ENCODE data around the gene ALKBH2.
A peak's percentile ranks its signal among the peaks of the same experiment; 100 is the strongest.

ALKBH2 gene

GRCh38 chr12:109114644-109115043 lies 21.4 kb upstream of the ALKBH2 start:
- no peak for DNase-seq (ENCODE audit: low read depth, low spot score)

GRCh38 chr12:109113661-109114321 lies 20.5 kb upstream of the ALKBH2 start:
- DNase-seq (ENCODE audit: low read depth, low spot score): no peak

GRCh38 chr12:109112720-109113465 lies 19.6 kb upstream of the ALKBH2 start:
- no peak for DNase-seq (ENCODE audit: low read depth, low spot score)

- DNase-seq (ENCODE audit: low read depth, low spot score): peak; percentile 25
Measured at GRCh38 chr12:109110988-109111495, 17.8 kb upstream of the ALKBH2 start.

- DNase-seq (ENCODE audit: low read depth, low spot score): no peak
Measured at GRCh38 chr12:109109746-109110350, 16.6 kb upstream of the ALKBH2 start.

GRCh38 chr12:109105176-109105575 lies 11.9 kb upstream of the ALKBH2 start:
- no peak for DNase-seq (ENCODE audit: low read depth, low spot score)

- DNase-seq (ENCODE audit: low read depth, low spot score): no peak
Measured at GRCh38 chr12:109102491-109102890, 9.2 kb upstream of the ALKBH2 start.

- no peak for DNase-seq (ENCODE audit: low read depth, low spot score)
Measured at GRCh38 chr12:109100741-109101140, 7.5 kb upstream of the ALKBH2 start.

- DNase-seq (ENCODE audit: low read depth, low spot score): no peak
Measured at GRCh38 chr12:109099431-109100020, 6.3 kb upstream of the ALKBH2 start.

- DNase-seq (ENCODE audit: low read depth, low spot score): no peak
Measured at GRCh38 chr12:109098651-109099050, 5.4 kb upstream of the ALKBH2 start.

- DNase-seq (ENCODE audit: low read depth, low spot score): no peak
Measured at GRCh38 chr12:109098183-109098604, 4.9 kb upstream of the ALKBH2 start.

- DNase-seq (ENCODE audit: low read depth, low spot score): peak; percentile 96
Measured at GRCh38 chr12:109097435-109098182, 4.3 kb upstream of the ALKBH2 start, which contains the start of gene UNG. Gene UNG, plus strand, starts transcription at chr12:109097597. Its CDS starts 83 bp downstream, at chr12:109097680.

- DNase-seq (ENCODE audit: low read depth, low spot score): no peak
Measured at GRCh38 chr12:109097140-109097434, 3.8 kb upstream of the ALKBH2 start.

- no peak for DNase-seq (ENCODE audit: low read depth, low spot score)
Measured at GRCh38 chr12:109092497-109093021, 713 bp downstream of the ALKBH2 start.

GRCh38 chr12:109089683-109090082 lies 3.6 kb downstream of the ALKBH2 start:
- no peak for DNase-seq (ENCODE audit: low read depth, low spot score)

- DNase-seq (ENCODE audit: low read depth, low spot score): no peak
Measured at GRCh38 chr12:109088818-109089217, 4.5 kb downstream of the ALKBH2 start.

GRCh38 chr12:109087250-109087649 lies 6.0 kb downstream of the ALKBH2 start:
- no peak for DNase-seq (ENCODE audit: low read depth, low spot score)

- DNase-seq (ENCODE audit: low read depth, low spot score): no peak
Measured at GRCh38 chr12:109085590-109085989, 7.7 kb downstream of the ALKBH2 start.

- DNase-seq (ENCODE audit: low read depth, low spot score): no peak
Measured at GRCh38 chr12:109084425-109084824, 8.8 kb downstream of the ALKBH2 start.

GRCh38 chr12:109082751-109083150 lies 10.5 kb downstream of the ALKBH2 start:
- no peak for DNase-seq (ENCODE audit: low read depth, low spot score)

- no peak for DNase-seq (ENCODE audit: low read depth, low spot score)
Measured at GRCh38 chr12:109074866-109075265, 18.4 kb downstream of the ALKBH2 start.
